LNCaP clone FGC (cell line): ENCODE data around the gene BTNL2.
"Not testable (repeated sequence)": the region's sequence is repeated elsewhere in the genome, so short reads cannot be mapped to it uniquely, and the experiment has no call there.

Experiments
- DNase-seq: peaks from one replicate; pipeline ENCODE4 v3.0.0-alpha.2; 2011; ENCODE audit warnings: low read depth
- H3K4me3 ChIP-seq: 2 replicates; pipeline ENCODE4 v1.5.1; 2011; ENCODE audit warnings: mild to moderate bottlenecking, low read depth, low read length, control low read depth
- TF ChIP-seq, protein P1 (sequence below): IDR thresholded peaks from 2 replicates; pipeline ENCODE4 v1.5.1; 2012; ENCODE audit warnings: mild to moderate bottlenecking; ENCODE audit not compliant: control insufficient read depth, insufficient read depth; ENCODE audit errors: extremely low read depth

Gene BTNL2

DNA sequence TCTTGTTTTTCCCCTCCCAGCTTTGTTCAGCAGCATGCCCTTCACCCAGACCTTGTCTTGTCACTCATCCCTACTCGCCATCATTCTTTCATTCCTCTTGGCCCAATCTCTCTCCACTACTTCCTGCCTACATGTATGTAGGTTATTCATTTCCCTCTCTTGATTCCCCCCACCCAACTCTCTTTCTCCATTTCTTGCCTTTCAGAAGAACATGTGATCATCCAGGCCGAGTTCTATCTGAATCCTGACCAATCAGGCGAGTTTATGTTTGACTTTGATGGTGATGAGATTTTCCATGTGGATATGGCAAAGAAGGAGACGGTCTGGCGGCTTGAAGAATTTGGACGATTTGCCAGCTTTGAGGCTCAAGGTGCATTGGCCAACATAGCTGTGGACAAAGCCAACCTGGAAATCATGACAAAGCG lies 35.3 kb upstream of the BTNL2 start:
- no peak for DNase-seq
- TF ChIP-seq, protein P1, sequence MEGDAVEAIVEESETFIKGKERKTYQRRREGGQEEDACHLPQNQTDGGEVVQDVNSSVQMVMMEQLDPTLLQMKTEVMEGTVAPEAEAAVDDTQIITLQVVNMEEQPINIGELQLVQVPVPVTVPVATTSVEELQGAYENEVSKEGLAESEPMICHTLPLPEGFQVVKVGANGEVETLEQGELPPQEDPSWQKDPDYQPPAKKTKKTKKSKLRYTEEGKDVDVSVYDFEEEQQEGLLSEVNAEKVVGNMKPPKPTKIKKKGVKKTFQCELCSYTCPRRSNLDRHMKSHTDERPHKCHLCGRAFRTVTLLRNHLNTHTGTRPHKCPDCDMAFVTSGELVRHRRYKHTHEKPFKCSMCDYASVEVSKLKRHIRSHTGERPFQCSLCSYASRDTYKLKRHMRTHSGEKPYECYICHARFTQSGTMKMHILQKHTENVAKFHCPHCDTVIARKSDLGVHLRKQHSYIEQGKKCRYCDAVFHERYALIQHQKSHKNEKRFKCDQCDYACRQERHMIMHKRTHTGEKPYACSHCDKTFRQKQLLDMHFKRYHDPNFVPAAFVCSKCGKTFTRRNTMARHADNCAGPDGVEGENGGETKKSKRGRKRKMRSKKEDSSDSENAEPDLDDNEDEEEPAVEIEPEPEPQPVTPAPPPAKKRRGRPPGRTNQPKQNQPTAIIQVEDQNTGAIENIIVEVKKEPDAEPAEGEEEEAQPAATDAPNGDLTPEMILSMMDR: no peak

DNA sequence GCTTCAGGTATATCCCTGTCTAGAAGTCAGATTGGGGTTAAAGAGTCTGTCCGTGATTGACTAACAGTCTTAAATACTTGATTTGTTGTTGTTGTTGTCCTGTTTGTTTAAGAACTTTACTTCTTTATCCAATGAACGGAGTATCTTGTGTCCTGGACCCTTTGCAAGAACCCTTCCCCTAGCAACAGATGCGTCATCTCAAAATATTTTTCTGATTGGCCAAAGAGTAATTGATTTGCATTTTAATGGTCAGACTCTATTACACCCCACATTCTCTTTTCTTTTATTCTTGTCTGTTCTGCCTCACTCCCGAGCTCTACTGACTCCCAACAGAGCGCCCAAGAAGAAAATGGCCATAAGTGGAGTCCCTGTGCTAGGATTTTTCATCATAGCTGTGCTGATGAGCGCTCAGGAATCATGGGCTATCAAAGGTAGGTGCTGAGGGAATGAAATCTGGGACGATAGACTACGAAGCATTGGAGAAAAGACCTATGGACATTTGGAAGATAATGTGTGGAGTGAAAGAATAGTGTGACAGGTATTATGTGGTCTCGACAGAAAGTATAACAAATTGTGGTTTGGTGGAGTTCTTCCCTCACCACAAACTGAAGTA lies 32.7 kb upstream of the BTNL2 start, which contains the start of gene HLA-DRA:
Gene HLA-DRA, plus strand, starts transcription at position 286 of the 613 bp plus-strand sequence. Its CDS starts 64 bp downstream, at position 350.
- TF ChIP-seq, protein P1: no peak
- no peak within 1 kb of the TSS for H3K4me3 ChIP-seq
- peak; percentile 19 for DNase-seq

More for the DNA sequence above, 35.3 kb upstream of the BTNL2 start:
- H3K4me3 ChIP-seq: no peak overlapping the region

DNA sequence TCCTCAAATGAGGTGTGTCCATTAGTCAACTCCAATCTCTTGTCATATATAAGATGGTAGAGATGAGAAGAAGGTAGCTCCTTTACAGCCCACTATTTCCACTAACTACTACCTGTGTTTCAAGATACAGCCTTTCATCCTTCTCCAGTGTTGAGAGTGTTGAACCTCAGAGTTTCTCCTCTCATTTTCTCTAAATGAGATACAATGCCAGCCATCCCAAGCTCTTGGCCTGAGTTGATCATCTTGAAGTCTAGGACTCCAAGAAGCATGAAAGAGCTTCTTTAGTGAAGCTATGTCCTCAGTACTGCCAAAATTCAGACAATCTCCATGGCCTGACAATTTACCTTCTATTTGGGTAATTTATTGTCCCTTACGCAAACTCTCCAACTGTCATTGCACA lies 32.2 kb upstream of the BTNL2 start:
- no peak for DNase-seq
- no peak overlapping the region for H3K4me3 ChIP-seq
- TF ChIP-seq, protein P1: no peak

DNA sequence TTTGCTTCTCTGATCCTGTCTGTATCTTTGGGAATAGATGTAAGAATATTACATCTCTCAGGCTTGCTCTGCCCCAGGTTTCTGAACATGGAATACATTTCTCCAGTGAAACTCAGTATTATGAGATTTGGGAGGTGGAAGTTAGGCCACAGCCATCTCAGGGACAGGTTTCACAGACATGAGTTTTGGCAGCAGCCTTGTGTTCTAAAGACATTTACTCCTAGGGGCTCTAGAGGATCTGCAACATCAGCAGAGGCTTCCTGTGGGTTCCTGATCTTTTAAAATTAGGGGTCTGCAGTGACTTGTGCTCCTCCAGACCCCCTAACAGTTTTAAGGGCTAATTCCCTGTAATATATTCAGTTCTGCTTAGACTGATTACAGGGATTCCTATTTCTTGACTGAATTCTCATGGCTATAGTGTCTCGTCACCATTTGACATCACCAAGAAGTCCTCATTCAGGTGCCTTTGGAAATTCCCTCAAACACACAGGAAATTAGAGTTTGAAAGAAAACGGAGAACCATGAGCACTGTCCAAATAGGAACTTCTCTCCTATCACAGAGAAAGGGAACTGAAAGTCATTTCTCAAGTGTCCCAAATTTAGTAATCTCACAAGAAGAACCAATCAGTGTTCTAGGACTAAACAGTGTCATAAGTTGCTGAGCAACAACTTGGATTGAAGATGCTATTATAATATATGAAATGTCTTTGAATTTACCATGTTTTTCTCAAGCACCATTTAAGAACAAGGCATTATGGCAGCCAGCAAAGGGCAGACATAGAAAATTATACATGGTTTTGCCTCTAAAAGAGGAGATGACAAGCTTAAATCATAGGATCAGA lies 30.2 kb upstream of the BTNL2 start:
- TF ChIP-seq, protein P1: no peak
- no peak overlapping the region for H3K4me3 ChIP-seq
- no peak for DNase-seq

DNA sequence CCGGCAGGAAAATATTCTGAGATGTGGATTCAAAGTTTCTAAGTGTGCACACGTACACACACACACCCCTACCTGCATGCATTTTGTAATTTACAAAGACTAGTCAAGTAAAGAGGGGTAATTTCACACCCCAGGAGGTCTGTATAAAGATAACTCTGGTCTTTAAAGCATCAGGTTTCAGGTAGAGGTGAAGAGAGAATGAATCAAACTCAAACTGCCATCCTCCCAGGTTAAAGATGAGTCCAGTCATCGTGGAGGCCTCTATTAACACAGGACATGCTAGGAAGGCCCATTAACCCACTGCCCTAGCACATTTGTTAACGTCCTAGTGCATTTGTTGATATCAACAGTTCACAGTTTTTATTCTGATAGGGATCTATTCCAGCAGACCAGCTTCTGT lies 29.2 kb upstream of the BTNL2 start:
- DNase-seq: no peak
- no peak overlapping the region for H3K4me3 ChIP-seq
- TF ChIP-seq, protein P1: no peak

DNA sequence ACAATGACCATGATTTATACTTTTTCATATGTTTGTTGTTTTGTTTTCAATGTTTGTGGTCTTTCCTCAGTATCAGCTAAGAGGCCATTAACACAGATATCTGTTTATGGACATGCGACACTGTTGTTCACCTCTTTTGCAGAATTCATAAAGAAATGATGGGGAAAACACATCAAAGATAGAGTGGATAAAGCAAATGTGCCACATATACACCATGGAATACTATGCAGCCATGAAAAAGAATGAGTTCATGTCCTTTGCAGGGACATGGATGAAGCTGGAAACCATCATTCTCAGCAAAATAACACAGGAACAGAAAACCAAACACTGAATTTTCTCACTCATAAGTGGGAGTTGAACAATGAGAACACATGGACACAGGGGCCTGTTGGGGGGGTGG lies 27.0 kb upstream of the BTNL2 start:
- H3K4me3 ChIP-seq, DNase-seq: not testable (repeated sequence)

DNA sequence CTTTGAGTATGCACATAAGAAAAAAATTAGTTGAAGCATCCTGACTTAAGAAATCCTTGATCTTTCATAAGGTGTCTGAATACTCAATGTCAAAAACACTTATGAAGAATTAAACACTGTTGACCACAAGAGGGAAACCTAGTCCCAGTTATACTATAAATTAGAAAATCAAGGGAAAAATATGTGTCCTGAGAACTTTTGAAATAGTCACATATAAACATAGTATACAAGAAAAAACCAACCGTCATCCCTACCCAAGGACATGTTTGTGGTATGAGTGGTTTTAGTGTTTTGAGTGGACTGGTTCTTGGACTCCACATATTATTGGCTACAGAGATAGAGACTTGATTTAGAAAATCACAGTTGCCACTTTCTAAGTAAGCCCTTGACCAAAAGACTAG lies 25.1 kb upstream of the BTNL2 start:
- TF ChIP-seq, protein P1: peak; percentile 44
- no peak overlapping the region for H3K4me3 ChIP-seq
- DNase-seq: peak; percentile 10
